D721Med (cell line): ENCODE data around the gene CNTNAP5.

Experiments used
- DNase-seq: peaks from one replicate; pipeline ENCODE4 v3.0.0; 2011; ENCODE audit warnings: low spot score; ENCODE audit not compliant: insufficient read length
- FAIRE-seq: peaks from 2 replicates; lab custom pipeline; 2011; peaks lifted over from hg19 to GRCh38; lab: Jason Lieb, UNC
- TF ChIP-seq, protein P1 (sequence below): IDR thresholded peaks from 2 replicates; pipeline ENCODE4 v1.5.1; 2012; ENCODE audit warnings: mild to moderate bottlenecking, control low read depth; ENCODE audit not compliant: insufficient read depth; ENCODE audit errors: missing control alignments

The CNTNAP5 gene

DNA sequence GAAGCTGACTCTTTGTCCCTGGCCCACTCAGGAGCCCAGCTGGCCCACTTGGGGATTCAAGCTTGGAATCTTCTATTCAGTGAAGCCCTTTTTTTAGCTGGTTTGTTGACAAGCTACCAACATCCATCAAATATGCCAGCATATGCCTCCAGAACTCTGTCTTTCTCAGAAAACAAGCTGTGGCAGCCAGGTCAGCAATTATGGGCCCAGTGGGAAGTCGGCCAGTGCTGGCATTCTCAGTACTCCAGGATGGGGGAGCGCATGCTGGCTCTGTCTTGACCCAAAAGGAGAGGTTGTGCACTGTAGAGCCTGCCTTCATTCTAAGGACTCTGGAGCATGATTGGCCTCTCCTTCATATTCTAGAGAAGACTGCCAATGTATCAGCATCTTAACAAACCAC is 401.5 kb downstream of the CNTNAP5 start:
- FAIRE-seq = no peak
- TF ChIP-seq, protein P1, sequence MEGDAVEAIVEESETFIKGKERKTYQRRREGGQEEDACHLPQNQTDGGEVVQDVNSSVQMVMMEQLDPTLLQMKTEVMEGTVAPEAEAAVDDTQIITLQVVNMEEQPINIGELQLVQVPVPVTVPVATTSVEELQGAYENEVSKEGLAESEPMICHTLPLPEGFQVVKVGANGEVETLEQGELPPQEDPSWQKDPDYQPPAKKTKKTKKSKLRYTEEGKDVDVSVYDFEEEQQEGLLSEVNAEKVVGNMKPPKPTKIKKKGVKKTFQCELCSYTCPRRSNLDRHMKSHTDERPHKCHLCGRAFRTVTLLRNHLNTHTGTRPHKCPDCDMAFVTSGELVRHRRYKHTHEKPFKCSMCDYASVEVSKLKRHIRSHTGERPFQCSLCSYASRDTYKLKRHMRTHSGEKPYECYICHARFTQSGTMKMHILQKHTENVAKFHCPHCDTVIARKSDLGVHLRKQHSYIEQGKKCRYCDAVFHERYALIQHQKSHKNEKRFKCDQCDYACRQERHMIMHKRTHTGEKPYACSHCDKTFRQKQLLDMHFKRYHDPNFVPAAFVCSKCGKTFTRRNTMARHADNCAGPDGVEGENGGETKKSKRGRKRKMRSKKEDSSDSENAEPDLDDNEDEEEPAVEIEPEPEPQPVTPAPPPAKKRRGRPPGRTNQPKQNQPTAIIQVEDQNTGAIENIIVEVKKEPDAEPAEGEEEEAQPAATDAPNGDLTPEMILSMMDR = no peak
- DNase-seq = no peak

DNA sequence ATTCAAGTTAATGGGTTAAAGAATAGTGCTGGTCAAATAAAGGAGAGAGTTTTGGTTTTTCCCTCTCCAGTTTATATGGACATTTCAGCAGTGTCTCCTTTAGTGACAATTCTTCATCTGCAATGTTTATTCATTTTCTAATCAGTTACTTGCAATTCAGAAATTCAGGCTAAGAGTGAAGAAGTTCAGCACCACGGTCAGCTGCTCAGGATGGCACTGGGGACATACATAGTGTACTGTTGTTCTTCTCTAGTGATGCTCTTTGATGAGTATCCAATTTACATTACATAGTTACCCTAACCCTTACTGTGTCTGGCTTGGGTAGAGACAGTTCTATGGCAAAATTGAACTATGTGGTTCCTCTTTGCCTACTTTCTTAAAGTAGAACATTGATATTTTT is 412.7 kb downstream of the CNTNAP5 start:
- FAIRE-seq (no peak), DNase-seq (no peak)
- TF ChIP-seq, protein P1 = no peak

DNA sequence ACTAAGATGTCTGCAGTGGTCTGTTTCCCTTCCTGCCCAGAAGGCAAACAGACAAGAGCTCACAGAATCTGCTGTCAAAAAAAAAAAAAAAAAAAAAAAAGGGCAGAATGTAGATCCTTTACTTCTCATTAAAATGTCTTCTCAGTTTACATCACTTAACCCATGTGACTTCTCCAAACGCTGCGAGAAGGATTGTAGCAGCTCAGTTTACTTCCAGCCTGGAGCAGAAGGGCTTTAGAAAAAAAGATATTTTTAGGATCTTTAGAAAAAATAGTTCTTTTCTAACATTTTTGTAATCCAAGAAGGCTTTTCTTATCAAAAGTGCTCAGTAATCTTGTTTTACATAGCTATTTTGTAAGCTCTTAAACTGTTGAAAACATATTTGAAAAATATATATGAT is 425.4 kb downstream of the CNTNAP5 start:
- TF ChIP-seq, protein P1 = no peak
- FAIRE-seq (no peak), DNase-seq (no peak)

DNA sequence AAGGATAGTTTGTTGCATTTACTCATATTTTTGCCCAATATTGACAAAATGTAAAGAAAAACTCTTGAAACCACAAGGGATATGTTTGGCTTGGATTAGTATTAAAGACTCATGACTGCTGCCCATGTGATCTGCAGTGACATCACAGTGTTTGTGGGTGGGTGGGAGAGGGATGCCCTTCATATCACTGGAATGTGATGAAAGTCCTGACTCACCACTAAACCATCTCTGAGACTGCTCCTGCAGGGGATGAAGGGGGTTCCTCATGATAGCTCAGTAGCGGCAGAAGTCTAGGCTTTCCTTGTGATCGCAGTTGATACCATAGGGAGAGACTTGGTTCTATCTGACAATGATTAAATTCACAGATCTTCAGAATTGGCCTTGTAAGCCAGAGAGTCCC is 451.2 kb downstream of the CNTNAP5 start:
- FAIRE-seq = no peak
- TF ChIP-seq, protein P1 = no peak
- no peak for DNase-seq

DNA sequence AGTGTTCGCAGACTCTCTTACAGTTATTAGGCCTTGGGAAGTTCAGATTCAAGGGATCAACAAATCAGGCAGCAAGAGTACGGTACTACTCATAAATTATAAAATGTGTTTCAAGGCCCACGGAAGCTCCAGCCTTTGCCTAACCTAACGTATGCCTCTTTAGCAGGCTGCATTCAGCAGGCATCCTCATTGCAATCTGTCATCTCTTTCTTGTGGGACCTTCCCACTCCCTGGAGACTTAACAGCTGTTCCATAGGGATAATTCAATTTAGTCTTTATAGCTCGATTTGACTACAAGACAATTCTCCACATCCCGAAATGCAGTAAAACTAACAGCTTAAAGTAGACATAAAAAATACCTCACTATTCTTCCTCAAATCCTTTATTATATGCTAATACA is 453.7 kb downstream of the CNTNAP5 start:
- DNase-seq (no peak), FAIRE-seq (no peak)
- TF ChIP-seq, protein P1 = no peak

DNA sequence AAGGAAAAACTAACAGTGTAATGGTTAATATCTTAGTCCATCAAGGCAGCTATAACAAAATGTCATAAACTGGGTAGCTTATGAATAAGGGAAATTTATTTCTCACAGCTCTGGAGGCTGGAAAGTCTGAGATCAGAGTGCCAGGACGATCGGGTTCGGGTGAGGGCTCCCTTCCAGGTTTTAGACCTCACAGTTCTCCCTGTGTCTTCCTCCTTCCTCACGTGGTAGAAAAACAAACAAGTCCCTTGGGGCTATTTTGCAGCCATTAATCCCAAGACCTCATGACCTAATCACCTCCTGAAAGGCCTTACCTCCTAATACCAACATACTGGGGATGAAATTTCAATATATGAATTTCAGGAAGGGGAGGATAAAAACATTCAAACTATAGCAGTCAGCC is 455.9 kb downstream of the CNTNAP5 start:
- TF ChIP-seq, protein P1 = no peak
- DNase-seq = no peak
- FAIRE-seq = peak; percentile 32

DNA sequence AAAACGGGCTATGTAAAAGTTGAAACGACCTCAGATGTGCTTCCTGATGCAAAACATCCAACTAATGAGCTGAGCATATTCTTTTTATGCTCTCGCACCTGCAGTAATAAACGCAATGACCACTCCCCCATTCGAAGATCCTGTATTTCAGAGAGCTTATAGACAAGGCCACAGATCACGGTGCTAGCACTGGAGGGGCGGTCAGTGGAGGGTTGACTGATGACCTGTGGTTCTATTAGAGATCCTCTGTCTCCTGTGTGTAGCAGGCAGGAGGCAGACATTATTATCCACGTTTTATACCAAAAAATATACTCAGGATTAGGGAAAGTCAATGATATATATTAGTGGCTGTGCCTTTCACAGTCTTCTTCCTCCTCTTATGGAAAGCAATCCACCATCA is 457.0 kb downstream of the CNTNAP5 start:
- FAIRE-seq (no peak), DNase-seq (no peak)
- TF ChIP-seq, protein P1 = no peak
